GM18909 (cell line): ENCODE results near the gene NTRK2.

Source experiments
- ATAC-seq: cut with Tn5 transposase; IDR thresholded peaks from one replicate; pipeline ENCODE4 v1.9.1; 2021; ENCODE audit warnings: mild to moderate bottlenecking; ENCODE audit not compliant: unreplicated experiment, poor library complexity

Gene NTRK2

DNA sequence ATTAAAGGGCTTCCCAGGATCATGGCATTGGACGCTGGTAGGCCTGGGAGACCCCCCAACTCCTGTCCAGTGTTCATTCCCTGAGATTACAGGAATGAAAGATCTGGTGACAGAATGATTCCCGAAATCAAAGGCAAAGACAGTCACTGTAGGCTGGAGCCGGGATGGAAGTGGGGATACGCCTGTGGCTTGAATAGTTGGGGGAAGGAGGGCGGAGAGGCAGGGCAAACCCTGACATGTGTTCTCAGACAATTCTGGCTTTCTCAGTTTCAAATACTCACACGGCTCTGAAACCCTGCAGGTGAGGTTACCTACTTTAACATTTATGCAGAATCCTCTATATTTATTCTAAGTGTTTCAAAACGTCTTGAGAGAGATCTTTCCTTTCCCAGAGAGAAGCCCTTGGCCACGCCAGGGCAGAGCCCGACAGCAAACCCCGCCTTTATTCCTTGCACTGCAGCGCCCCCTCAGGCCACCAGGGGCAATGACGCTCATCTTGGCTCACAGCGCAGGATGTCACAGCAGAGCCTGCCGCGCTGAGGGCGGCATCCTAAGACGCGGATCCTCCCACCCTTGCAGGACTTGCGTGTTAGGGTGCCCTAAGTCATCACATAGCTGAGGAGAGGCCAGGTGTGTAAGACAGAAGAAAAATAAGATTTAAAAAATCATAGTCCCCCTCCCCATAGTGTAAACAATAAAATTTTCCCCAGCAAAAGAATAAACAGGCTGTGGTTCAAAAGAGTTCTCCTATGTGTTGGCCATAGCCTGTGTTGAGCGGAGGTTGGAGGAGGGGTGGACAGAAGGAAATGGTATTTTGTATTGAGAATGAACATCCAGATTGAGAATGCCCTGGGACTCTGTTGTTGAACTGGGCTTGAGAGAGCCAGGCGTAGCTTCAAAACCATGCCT, 284.5 kb downstream of the NTRK2 start:
- peak; percentile 91 for ATAC-seq

DNA sequence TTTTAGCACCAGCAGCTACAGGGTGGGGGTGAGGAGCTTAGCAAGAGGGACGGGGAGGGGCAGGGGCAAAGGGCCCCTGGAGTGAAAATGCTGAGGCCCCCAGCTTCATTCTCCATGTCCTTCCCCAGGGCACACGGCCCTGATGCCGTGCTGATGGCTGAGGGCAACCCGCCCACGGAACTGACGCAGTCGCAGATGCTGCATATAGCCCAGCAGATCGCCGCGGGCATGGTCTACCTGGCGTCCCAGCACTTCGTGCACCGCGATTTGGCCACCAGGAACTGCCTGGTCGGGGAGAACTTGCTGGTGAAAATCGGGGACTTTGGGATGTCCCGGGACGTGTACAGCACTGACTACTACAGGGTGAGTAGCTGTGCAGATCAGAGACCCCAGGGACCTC, 285.6 kb downstream of the NTRK2 start:
- no peak for ATAC-seq

GRCh38 chr9:84955971-84956370, 286.4 kb downstream of the NTRK2 start:
- ATAC-seq, result no peak

GRCh38 chr9:84959339-84959738, 289.8 kb downstream of the NTRK2 start:
- no peak for ATAC-seq

DNA sequence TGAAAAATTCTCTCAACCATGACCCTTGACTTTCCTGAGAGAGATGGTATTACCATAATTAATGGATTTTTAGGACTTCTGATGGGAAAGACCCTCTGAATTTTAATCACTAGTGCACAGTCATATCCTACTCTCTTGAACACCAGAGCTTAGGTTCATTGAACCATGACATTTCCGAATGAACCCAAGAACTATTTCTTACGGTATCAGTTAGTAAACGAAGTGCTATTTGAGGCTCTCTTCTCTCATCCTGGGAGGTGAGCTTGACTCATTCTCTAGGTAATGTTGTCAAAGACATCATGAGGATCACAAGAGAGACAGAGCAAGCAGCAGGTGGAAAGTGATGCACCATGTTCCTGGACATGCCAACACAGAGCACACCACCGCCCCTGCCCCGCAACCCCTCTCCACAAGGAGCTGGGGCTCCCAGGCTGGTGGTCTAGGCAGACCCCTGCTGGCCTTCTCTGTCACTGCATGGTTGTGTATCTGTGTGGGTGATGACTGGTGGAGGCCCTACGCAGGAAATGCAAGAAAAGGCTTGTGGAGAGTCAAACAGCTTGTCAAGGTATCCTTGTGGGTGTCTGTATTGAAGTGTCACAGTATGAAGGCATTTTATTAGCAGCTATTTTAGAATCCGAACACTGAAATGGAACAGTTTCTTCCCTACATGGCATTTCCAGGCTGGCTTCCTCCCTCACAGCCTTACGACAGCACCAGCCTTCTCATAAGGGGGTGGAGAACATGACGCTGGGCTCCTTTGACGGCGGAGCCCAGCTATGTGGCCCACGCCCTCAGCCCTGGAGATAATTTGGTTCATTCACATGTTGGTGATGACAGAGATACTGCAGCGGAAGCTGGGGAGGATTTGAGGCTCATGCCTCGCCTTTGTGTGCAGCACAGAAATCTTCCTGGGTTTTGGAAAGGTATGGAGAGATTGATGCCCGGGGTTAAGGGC, 297.6 kb downstream of the NTRK2 start:
- ATAC-seq, result no peak

- ATAC-seq, result no peak
These were observed 299.6 kb downstream of the NTRK2 start for GRCh38 chr9:84969084-84969483.

- ATAC-seq, result no peak
These were observed 300.2 kb downstream of the NTRK2 start for GRCh38 chr9:84969736-84970135.

DNA sequence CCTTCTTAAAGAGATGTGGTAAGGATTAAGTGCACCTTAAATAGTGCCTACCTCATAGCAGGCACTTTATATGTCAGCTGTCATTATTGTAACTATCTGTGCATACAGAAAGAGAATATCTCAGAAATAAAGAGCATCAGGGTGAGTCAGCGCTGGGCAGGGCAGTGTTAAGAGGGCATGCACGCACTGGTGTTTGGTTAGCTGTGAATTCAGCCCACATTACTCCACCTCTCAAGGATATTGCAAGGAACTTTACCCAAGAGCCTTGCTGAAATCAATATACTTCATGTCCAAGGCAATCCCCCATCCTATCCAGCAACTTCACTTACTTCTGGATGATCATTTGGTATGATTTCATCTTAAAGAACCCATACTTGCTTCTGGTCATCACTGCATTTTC, 300.9 kb downstream of the NTRK2 start:
- ATAC-seq, result no peak

DNA sequence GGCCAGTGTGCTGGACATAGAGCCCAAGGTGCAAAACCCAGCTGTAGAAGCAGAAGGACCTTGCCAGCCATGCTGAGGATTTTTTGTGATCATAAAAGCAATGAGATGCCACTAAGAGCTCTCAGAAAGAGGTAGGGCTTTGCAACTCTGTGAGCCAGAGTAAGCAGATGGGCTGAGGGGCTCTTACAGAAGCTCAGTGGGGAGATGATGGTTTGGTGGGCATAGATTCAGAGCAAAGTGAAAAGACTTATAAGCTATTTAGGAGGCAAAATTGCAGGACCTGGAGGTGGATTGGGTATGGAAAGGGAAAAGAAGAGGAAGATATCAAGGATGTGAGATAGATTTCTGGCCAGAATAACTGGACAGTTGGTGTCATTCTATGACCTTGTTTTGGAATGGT, 302.0 kb downstream of the NTRK2 start:
- no peak for ATAC-seq

DNA sequence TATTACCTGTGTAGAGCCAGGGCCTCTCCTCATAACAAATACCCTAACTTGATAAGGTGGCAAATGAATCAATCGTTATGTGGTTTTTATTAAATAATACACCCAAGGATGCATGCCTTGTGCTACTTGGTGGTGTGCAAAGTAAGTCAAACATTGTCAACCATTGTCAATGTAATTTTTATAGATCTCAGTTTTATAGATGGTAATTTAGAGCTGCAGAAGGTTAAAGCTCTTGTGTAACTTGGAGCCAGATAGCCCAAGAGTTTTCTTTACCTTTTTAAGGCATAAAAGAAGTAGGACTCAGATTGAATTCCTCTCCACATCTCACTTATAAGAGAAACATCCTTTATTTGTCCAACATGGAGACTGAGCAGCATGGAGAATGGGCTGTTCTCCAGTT, 304.7 kb downstream of the NTRK2 start:
- no peak for ATAC-seq

DNA sequence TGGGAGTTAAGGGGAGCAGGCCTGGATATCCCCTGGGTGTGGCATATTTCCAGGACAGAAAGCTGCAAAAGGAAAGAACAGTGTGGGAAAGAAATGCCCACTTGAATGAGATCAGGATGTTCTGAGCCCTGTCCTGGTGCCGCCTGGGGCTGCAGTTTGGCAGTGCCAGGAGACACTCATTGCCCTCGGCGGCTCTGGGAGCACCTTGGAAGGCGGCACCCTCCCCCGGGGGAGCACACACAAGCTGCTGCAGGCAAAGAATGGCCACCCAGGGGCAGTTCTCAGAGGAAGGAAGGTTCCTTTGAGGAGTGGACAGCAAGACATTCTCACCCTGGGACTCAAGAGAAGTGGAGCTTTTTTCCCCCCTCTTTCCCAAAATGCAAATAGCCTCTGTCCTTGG, 305.3 kb downstream of the NTRK2 start:
- ATAC-seq, result no peak

GRCh38 chr9:84975926-84976325, 306.4 kb downstream of the NTRK2 start:
- ATAC-seq, result no peak

- ATAC-seq, result no peak
These were observed 309.1 kb downstream of the NTRK2 start for GRCh38 chr9:84978661-84979060.

DNA sequence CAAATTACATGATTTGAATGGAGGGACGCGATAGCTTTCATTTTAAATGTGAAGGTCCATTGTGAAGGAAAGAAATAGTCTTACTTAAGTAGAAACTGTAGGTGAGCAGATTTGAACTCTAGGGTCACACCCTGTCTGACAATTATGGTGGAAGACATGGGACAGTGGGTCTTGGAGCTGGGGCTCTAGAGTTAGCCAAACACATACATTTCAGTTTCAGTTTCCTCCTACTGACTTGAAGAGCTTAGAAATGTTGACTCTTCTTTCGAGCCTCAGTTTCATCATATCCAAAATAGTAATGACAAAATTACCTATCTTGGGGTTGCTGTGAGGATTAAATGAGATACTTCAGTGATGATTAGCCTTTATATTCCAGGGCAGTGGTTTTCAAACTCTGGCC, 314.2 kb downstream of the NTRK2 start:
- no peak for ATAC-seq

DNA sequence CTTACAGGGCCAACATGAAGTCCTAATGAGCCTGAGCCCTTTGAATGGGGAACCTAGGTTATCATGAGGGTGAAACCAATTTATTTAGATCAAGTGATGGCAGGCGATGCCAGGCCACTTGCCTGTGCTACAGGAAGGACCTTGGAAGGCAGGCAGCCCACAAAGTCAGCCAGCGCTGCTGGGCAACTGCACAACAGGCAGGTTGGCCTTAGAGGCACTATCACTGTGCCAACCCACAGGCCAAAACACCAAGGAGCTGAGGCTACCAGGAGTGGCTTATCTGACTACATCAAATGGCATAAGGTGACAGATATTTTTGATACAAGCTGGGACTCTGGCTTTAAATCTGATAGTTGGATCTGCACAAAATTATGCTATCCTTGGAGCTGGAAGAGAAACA, 319.1 kb downstream of the NTRK2 start:
- no peak for ATAC-seq

- ATAC-seq, result no peak
These were observed 320.9 kb downstream of the NTRK2 start for GRCh38 chr9:84990416-84990815.

DNA sequence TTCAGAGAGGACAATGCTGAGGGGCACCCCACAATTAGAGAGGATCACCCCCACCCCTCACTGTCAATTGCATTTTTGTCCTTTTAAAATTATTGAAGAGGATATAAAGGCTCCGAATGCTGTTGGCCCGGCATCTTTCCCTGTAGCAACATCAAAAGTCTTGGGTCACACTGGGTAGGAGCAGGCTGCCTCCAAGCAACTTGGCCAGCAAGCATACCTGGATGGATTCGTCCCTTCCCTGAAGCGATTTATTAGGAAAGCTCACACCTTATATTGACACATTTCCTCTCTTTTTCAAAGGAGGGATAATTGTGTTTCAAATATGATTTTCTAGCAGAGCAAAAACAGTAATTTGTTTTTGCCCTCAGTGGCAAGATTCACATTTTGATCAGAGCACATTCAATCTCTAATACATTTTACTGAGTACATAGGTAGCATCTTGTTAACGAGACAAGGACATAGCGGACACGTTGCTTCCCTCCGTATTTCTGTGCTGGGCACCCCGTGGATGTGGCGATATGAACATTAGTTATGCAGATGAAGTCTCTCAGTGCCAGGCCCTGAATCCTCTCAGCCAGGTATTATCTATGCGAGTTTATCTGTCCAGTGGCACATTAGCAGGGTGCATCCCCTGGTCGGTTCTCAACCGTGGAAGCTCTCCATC, 321.5 kb downstream of the NTRK2 start:
- ATAC-seq, result no peak

DNA sequence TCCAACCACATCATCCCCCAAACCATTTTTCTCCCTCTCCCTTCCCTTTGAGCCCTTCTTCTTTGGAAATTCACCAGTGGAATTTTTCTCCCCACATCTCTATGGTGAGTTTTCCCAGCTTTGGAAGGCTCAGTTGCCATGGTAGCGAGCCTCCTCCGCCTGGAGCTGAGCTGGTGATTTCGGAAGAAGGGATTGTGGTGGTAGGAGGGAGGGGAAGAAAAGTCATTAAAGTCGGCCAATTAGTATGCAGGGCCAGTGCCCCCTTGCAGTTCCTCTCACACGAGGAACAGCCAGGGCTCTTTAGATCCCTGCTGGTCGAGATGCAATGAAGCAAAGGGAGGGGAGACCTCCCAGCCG, 322.0 kb downstream of the NTRK2 start:
- ATAC-seq, result no peak

- ATAC-seq, result no peak
These were observed 322.9 kb downstream of the NTRK2 start for GRCh38 chr9:84992381-84992780.

- ATAC-seq, result no peak
These were observed 323.6 kb downstream of the NTRK2 start for GRCh38 chr9:84993105-84993504.

GRCh38 chr9:84996029-84996428, 326.5 kb downstream of the NTRK2 start:
- ATAC-seq, result no peak
